22Rv1 (cell line): ENCODE measurements around the gene LYRM1.

Source experiments
- H3K27ac ChIP-seq: fragments of 450-650 bp; 2 replicates; pipeline ENCODE4 v1.5.1; 2017
- ZFX ChIP-seq: fragments of 450-650 bp; IDR thresholded peaks from 2 replicates; pipeline ENCODE4 v1.6.1; 2017; ENCODE audit warnings: antibody characterized with exemption, borderline replicate concordance
- TF ChIP-seq, protein P1 (sequence below): fragments of 450-650 bp; IDR thresholded peaks from 2 replicates; pipeline ENCODE4 v1.5.1; 2017; ENCODE audit warnings: mild to moderate bottlenecking

The LYRM1 gene

DNA sequence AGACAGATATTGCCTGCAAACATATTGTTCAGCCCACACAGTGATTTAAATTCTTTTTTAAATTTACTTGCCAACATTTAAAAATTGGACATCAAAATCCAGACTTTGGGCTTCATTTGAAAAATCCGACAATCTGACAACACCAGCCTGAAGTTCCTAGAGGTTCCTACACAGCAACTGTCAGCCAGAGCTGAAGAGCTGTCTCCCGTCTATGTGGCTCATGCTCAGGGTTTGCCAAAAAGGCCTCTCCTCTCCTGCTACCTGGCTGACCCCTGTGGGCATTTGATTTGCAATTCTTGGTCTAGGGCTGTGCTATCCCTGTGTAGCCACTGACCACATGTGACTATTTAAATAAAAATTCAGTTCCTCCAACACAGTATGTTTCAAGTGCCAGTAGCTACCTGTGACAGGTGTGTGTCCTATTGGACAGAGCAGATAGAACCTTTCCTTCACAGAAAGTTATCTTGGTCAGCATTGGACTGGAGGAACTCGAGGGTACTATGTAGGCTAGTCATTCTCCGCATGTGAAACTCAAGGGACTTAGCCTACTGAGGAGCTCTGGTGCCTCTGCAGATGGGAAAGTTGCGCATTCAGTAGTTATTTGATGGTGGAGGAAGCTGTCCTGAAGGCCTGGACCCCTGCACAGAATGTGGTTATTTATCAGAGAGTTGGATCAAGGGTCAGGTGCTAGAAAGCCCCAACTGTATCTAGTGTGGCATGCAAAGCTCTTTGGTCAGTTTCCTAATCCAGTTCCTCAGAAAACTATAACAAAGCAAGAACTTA is 2.7 kb downstream of the LYRM1 start:
- TF ChIP-seq, protein P1, sequence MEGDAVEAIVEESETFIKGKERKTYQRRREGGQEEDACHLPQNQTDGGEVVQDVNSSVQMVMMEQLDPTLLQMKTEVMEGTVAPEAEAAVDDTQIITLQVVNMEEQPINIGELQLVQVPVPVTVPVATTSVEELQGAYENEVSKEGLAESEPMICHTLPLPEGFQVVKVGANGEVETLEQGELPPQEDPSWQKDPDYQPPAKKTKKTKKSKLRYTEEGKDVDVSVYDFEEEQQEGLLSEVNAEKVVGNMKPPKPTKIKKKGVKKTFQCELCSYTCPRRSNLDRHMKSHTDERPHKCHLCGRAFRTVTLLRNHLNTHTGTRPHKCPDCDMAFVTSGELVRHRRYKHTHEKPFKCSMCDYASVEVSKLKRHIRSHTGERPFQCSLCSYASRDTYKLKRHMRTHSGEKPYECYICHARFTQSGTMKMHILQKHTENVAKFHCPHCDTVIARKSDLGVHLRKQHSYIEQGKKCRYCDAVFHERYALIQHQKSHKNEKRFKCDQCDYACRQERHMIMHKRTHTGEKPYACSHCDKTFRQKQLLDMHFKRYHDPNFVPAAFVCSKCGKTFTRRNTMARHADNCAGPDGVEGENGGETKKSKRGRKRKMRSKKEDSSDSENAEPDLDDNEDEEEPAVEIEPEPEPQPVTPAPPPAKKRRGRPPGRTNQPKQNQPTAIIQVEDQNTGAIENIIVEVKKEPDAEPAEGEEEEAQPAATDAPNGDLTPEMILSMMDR, result no peak
- no peak for TF ChIP-seq ZFX
- no peak overlapping the region for H3K27ac ChIP-seq

DNA sequence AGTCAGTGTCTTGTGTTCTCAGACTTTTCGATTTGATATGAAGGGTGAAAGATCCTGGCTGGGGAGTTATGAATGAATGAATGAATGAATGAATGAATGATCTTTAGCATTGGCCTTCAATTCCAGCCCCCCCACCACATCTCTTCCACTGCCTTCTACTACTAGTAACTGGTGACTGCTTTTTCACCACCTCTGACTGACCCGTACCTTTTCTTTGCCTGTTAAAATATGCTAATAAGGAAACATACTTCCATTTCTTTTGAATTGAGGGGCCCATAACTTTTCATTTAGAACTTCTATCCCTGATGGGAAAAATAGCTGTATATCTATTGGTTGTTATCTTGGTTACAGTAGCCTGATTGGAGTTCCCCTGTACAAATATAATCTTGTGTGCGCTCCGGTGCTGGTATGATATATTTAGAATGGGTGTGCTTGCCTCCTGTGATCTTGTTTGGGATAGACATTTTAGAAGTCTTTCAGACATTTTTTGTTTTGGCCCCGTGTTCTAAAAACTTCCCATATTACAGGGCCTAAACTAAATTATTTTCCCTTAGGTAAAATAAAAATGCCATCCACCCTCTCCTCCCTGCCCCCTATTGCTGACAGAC is 3.4 kb downstream of the LYRM1 start:
- no peak overlapping the region for H3K27ac ChIP-seq
- TF ChIP-seq, protein P1, result no peak
- TF ChIP-seq ZFX, result no peak

DNA sequence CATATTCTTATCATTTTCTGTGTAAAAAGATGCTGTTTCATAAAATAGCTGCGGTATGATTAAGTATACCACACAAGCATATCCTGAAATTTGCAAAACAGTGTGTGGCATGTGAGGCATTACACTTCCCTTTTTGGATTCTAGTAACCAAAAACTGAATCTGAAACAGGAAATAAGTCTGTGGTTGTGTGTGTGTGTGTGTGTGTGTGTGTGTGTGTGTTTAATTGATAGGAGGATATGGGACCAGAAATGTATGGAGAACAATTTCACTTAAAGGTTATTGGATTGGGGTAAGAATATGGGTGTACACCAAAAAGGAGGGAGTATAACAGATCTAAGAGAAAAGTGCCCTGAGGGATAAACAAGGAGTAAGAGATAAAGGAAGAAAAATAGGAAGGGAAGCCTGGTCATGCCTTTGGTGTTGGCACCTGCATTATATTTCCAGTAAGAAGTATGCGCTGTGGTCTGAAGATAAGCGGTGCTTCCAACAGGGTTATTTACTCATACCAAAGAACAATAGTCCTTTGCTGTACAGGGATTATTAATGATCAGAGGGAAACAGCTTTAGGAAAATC is 4.0 kb downstream of the LYRM1 start:
- H3K27ac ChIP-seq, result no peak overlapping the region
- no peak for TF ChIP-seq ZFX
- TF ChIP-seq, protein P1, result no peak

DNA sequence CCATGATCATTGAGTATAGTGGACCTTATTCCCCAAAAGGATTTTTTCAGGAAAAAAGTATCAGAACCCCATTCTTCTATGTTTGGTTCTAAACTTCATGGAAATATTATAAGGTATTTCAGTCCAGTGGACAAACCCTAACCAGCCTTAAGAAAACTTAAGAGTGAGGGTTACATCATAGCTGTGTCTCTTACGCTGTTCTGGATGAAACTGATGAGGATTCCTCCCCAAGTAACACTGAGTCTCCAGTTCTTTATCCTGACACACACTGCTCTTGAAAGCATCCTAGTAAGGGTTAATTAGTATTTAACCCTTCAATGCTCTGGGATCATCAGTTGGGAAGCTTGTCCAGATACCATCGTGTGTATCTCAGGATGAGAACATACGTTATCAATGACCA is 5.0 kb downstream of the LYRM1 start:
- TF ChIP-seq ZFX, result no peak
- TF ChIP-seq, protein P1, result no peak
- no peak overlapping the region for H3K27ac ChIP-seq

DNA sequence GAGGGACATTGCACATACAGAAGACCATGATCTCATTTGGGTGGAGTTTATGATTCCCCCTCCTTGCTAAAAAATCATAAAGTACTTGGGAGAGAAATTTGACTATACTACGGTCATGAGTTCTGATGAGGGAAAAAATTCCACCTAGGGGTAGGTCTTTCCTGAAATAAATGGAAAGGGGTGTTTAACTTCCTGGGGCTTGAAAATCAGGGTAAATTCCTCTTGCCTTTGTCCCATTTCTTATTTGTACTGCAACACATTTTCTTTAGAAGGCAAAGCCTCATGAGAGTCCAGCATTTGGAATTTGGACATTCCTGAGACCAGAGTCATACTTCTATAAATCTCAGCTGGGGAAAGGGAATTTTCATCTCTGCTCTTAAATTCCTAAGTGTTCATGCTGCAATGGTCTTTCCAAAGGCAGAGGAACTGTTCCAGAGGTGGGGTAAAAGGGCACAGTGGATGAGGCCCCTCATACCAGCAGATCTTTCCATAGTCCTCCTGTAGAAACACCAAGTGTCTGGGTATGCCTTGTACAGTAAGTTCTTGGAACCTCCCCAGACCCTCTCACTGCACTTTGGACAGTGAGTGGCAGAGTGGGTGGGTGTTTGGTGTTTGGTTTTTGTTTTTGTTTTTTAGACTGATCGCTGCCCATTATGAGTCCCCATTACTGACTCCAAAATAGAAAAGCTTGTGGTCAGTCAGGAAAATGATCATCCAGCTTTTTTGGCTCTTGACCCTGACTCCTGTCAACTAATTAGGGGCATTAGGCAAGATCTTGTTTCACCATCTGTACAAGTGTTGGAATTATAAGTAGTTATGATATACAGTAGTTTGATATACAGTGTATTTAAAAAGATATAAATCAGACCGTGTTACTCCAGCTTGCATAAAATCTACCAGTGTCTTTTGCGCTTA is 6.0 kb downstream of the LYRM1 start:
- no peak for TF ChIP-seq ZFX
- TF ChIP-seq, protein P1, result no peak
- no peak overlapping the region for H3K27ac ChIP-seq

DNA sequence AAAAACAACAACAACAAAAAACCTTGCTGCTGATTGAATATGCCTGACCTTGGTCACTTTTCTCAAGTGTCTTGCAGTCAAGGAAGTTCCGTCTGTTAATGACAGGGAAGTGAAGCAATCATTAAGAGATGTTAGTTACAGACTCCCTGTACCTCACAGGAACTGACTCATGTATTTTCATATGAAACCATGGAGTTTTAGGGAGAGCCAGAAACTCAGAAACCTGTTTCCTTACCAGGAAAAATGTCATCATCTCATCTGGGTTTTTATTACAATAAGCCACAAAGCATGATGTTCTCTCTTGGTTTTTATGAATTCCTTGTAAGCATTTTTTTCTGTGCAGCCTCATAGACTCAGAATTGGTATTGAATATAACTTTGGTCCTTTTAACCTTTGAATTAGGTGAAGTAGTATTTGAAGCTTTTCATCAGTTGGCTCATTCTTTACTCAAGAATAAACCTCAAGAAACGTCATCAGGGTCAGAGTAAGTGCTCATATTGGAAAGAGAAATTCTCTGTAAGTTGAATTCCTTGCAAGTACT is 10.3 kb downstream of the LYRM1 start:
- TF ChIP-seq ZFX, result no peak
- TF ChIP-seq, protein P1, result no peak
- no peak overlapping the region for H3K27ac ChIP-seq
